Measurements from ENCODE around the gene ALKAL2.

ALKAL2 gene

GRCh38 chr2:278312-278926 is 9.5 kb downstream of the ALKAL2 start:
- Mint-ChIP-seq H3K4me1 (peaks cover 5% of the 10 kb centered on the region), H3K9me3 (no peaks in the 10 kb centered on the region), H3K27ac (ENCODE audit: low read depth) (no peak overlapping the region), H3K36me3 (ENCODE audit: insufficient read depth) (peaks cover 60% of the 10 kb centered on the region), H3K27me3 (no peaks in the 10 kb centered on the region), H3K4me3 (no peak overlapping the region)
- no peak for ATAC-seq (replicated peaks; ENCODE audit: extremely low read depth, poor library complexity, severe bottlenecking)
- DNase-seq (ENCODE audit: low spot score in 2 of 2), result no peak

GRCh38 chr2:275466-275865 is 12.4 kb downstream of the ALKAL2 start:
- no peak for DNase-seq (ENCODE audit: low spot score in 2 of 2)
- peaks cover 61% of the 10 kb centered on the region for H3K36me3 Mint-ChIP-seq (ENCODE audit: insufficient read depth)

GRCh38 chr2:274503-274902 is 13.4 kb downstream of the ALKAL2 start:
- H3K4me3 Mint-ChIP-seq, result no peak overlapping the region
- no peaks in the 10 kb centered on the region for H3K9me3 Mint-ChIP-seq
- H3K36me3 Mint-ChIP-seq (ENCODE audit: insufficient read depth), result peaks cover 58% of the 10 kb centered on the region
- no peaks in the 10 kb centered on the region for H3K27me3 Mint-ChIP-seq
- ATAC-seq (replicated peaks; ENCODE audit: extremely low read depth, poor library complexity, severe bottlenecking) (no peak), DNase-seq (ENCODE audit: low spot score in 2 of 2) (no peak)
- no peak overlapping the region for H3K27ac Mint-ChIP-seq (ENCODE audit: low read depth)
- peaks cover 27% of the 10 kb centered on the region for H3K4me1 Mint-ChIP-seq

More at GRCh38 chr2:275466-275865, 12.4 kb downstream of the ALKAL2 start:
- no peak for ATAC-seq (replicated peaks; ENCODE audit: extremely low read depth, poor library complexity, severe bottlenecking)
- Mint-ChIP-seq H3K27ac (ENCODE audit: low read depth) (no peak overlapping the region), H3K9me3 (no peaks in the 10 kb centered on the region), H3K4me1 (peaks cover 18% of the 10 kb centered on the region), H3K27me3 (no peaks in the 10 kb centered on the region), H3K4me3 (no peak overlapping the region)

- Mint-ChIP-seq H3K9me3 (no peaks in the 10 kb centered on the region), H3K27ac (ENCODE audit: low read depth) (no peak overlapping the region), H3K36me3 (ENCODE audit: insufficient read depth) (peaks cover 51% of the 10 kb centered on the region), H3K4me3 (no peak overlapping the region), H3K4me1 (peaks cover 37% of the 10 kb centered on the region), H3K27me3 (no peaks in the 10 kb centered on the region)
- ATAC-seq (replicated peaks; ENCODE audit: extremely low read depth, poor library complexity, severe bottlenecking) (no peak), DNase-seq (ENCODE audit: low spot score in 2 of 2) (no peak)
These were observed 14.6 kb downstream of the ALKAL2 start for GRCh38 chr2:273333-273732.

- H3K9me3 Mint-ChIP-seq, result no peaks in the 10 kb centered on the region
- peaks cover 46% of the 10 kb centered on the region for H3K36me3 Mint-ChIP-seq (ENCODE audit: insufficient read depth)
- DNase-seq (ENCODE audit: low spot score in 2 of 2), result no peak
- peaks cover 49% of the 10 kb centered on the region for H3K4me1 Mint-ChIP-seq
- no peak overlapping the region for H3K27ac Mint-ChIP-seq (ENCODE audit: low read depth)
- no peaks in the 10 kb centered on the region for H3K27me3 Mint-ChIP-seq
- no peak overlapping the region for H3K4me3 Mint-ChIP-seq
- no peak for ATAC-seq (replicated peaks; ENCODE audit: extremely low read depth, poor library complexity, severe bottlenecking)
These were observed 16.0 kb downstream of the ALKAL2 start for GRCh38 chr2:271917-272316.

- no peak overlapping the region for H3K4me3 Mint-ChIP-seq
- no peaks in the 10 kb centered on the region for H3K27me3 Mint-ChIP-seq
- ATAC-seq (replicated peaks; ENCODE audit: extremely low read depth, poor library complexity, severe bottlenecking) (no peak), DNase-seq (ENCODE audit: low spot score in 2 of 2) (no peak)
- peaks cover 53% of the 10 kb centered on the region for H3K4me1 Mint-ChIP-seq
- peaks cover 41% of the 10 kb centered on the region for H3K36me3 Mint-ChIP-seq (ENCODE audit: insufficient read depth)
- no peaks in the 10 kb centered on the region for H3K9me3 Mint-ChIP-seq
- H3K27ac Mint-ChIP-seq (ENCODE audit: low read depth), result no peak overlapping the region
These were observed 17.0 kb downstream of the ALKAL2 start for GRCh38 chr2:270861-271260.

- no peak overlapping the region for H3K4me3 Mint-ChIP-seq
- H3K4me1 Mint-ChIP-seq, result peaks cover 58% of the 10 kb centered on the region
- H3K9me3 Mint-ChIP-seq, result no peaks in the 10 kb centered on the region
- no peak for DNase-seq (ENCODE audit: low spot score in 2 of 2)
- H3K36me3 Mint-ChIP-seq (ENCODE audit: insufficient read depth), result peaks cover 38% of the 10 kb centered on the region
- H3K27me3 Mint-ChIP-seq, result no peaks in the 10 kb centered on the region
- no peak for ATAC-seq (replicated peaks; ENCODE audit: extremely low read depth, poor library complexity, severe bottlenecking)
- peak overlapping the region; percentile 42 for H3K27ac Mint-ChIP-seq (ENCODE audit: low read depth)
These were observed 18.4 kb downstream of the ALKAL2 start for GRCh38 chr2:269356-270030.

GRCh38 chr2:268323-268722 is 19.6 kb downstream of the ALKAL2 start:
- Mint-ChIP-seq H3K4me1 (peaks cover 56% of the 10 kb centered on the region), H3K27ac (ENCODE audit: low read depth) (no peak overlapping the region), H3K9me3 (no peaks in the 10 kb centered on the region), H3K27me3 (no peaks in the 10 kb centered on the region), H3K36me3 (ENCODE audit: insufficient read depth) (peaks cover 31% of the 10 kb centered on the region), H3K4me3 (no peak overlapping the region)
- ATAC-seq (replicated peaks; ENCODE audit: extremely low read depth, poor library complexity, severe bottlenecking), result no peak
- no peak for DNase-seq (ENCODE audit: low spot score in 2 of 2)

GRCh38 chr2:264493-265468 is 23.1 kb downstream of the ALKAL2 start, which contains the start of gene ACP1:
TSS of gene ACP1 (plus strand) at chr2:264947. CDS start at chr2:264965, 18 bp downstream.
- H3K27me3 Mint-ChIP-seq, result no peaks in the 10 kb centered on the region
- peak; percentile 85 to 90 for DNase-seq (ENCODE audit: low spot score in 2 of 2)
- peak; percentile 82 for ATAC-seq (replicated peaks; ENCODE audit: extremely low read depth, poor library complexity, severe bottlenecking)
- no peaks in the 10 kb centered on the region for H3K9me3 Mint-ChIP-seq
- peaks cover 17% of the 10 kb centered on the region for H3K36me3 Mint-ChIP-seq (ENCODE audit: insufficient read depth)
- H3K27ac Mint-ChIP-seq (ENCODE audit: low read depth), result peak within 1 kb of the TSS; percentile 92
- H3K4me1 Mint-ChIP-seq, result peaks cover 36% of the 10 kb centered on the region
- H3K4me3 Mint-ChIP-seq, result peak within 1 kb of the TSS; percentile 93

GRCh38 chr2:263774-264492 is 24.0 kb downstream of the ALKAL2 start, which contains the start of gene SH3YL1:
TSS of gene SH3YL1 (minus strand) at chr2:264032. CDS start at chr2:263984, 48 bp downstream.
- Mint-ChIP-seq H3K36me3 (ENCODE audit: insufficient read depth) (peaks cover 14% of the 10 kb centered on the region), H3K27ac (ENCODE audit: low read depth) (peak within 1 kb of the TSS; percentile 92), H3K4me1 (peaks cover 30% of the 10 kb centered on the region), H3K4me3 (peak within 1 kb of the TSS; percentile 93), H3K9me3 (no peaks in the 10 kb centered on the region), H3K27me3 (no peaks in the 10 kb centered on the region)
- ATAC-seq (replicated peaks; ENCODE audit: extremely low read depth, poor library complexity, severe bottlenecking) (peak; percentile 29), DNase-seq (ENCODE audit: low spot score in 2 of 2) (peak; percentile 34 to 41)

- H3K4me3 Mint-ChIP-seq, result peak overlapping the region; percentile 93
- ATAC-seq (replicated peaks; ENCODE audit: extremely low read depth, poor library complexity, severe bottlenecking) (no peak), DNase-seq (ENCODE audit: low spot score in 2 of 2) (no peak)
- no peak overlapping the region for H3K27ac Mint-ChIP-seq (ENCODE audit: low read depth)
- peaks cover 14% of the 10 kb centered on the region for H3K36me3 Mint-ChIP-seq (ENCODE audit: insufficient read depth)
- H3K4me1 Mint-ChIP-seq, result peaks cover 22% of the 10 kb centered on the region
- no peaks in the 10 kb centered on the region for H3K27me3 Mint-ChIP-seq
- no peaks in the 10 kb centered on the region for H3K9me3 Mint-ChIP-seq
These were observed 24.7 kb downstream of the ALKAL2 start for GRCh38 chr2:263022-263738.

All from central memory CD8-positive, alpha-beta T cell (primary cell).